Spleen (tissue), 11 donors: ENCODE data around the gene RPL35A. TPM values are rescaled to one million over a fixed set of nuclear protein-coding genes. Genes with fewer than 3 reads are reported as not detected.
"Not testable (repeated sequence)": the region's sequence is repeated elsewhere in the genome, so short reads cannot be mapped to it uniquely, and the experiment has no call there.

ENCODE experiments used
- DNase-seq: peaks from one replicate; pipeline ENCODE4 v3.0.0-alpha.2; 2020
- H3K27ac ChIP-seq, 8 donors: fragments of 200-600 bp; sonication (generic) in 7 of 8; 1 replicate in 4 of 8; 2 replicates in 4 of 8; pipeline versions ENCODE4 v1.5.0 to v1.8.0; 2016 to 2021; ENCODE audit warnings: inconsistent platforms in 4 of 8, mild to moderate bottlenecking in 4 of 8, moderate library complexity in 1 of 8
- H3K27me3 ChIP-seq, 7 donors: fragments of 200-600 bp; sonication (generic) in 6 of 7; replicated peaks in 1 of 7; 1 replicate in 4 of 7; 2 replicates in 3 of 7; pipeline versions ENCODE4 v1.5.0 to v1.8.0; 2016 to 2021; ENCODE audit warnings: inconsistent platforms in 3 of 7, mild to moderate bottlenecking in 1 of 7
- H3K36me3 ChIP-seq, 6 donors: fragments of 200-600 bp; sonication (generic) in 5 of 6; 1 replicate in 4 of 6; 2 replicates in 2 of 6; pipeline versions ENCODE4 v1.5.0 to v1.8.0; 2016 to 2021; ENCODE audit warnings: inconsistent platforms in 2 of 6
- H3K4me1 ChIP-seq, 6 donors: fragments of 200-600 bp; sonication (generic) in 5 of 6; 1 replicate in 3 of 6; 2 replicates in 3 of 6; pipeline versions ENCODE4 v1.5.0 to v1.8.0; 2016 to 2021; ENCODE audit warnings: inconsistent platforms in 3 of 6
- H3K4me3 ChIP-seq, 8 donors: fragments of 200-600 bp; sonication (generic) in 7 of 8; 1 replicate in 4 of 8; 2 replicates in 4 of 8; pipeline versions ENCODE4 v1.5.0 to v1.8.0; 2016 to 2021; ENCODE audit warnings: inconsistent platforms in 4 of 8, mild to moderate bottlenecking in 4 of 8, moderate library complexity in 2 of 8
- H3K9me3 ChIP-seq, 8 donors: fragments of 200-600 bp; sonication (generic) in 7 of 8; 1 replicate in 4 of 8; 2 replicates in 4 of 8; pipeline versions ENCODE4 v1.5.0 to v1.8.0; 2016 to 2021; ENCODE audit warnings: inconsistent platforms in 4 of 8
- POLR2A ChIP-seq, 3 donors: fragments of 450-650 bp; IDR thresholded peaks; one replicate each; pipeline ENCODE4 v1.5.1; 2017; ENCODE audit warnings: antibody characterized with exemption in 3 of 3, mild to moderate bottlenecking in 1 of 3
- POLR2AphosphoS5 ChIP-seq, 3 donors: sonication (generic); formaldehyde crosslinking; IDR thresholded peaks; one replicate each; pipeline ENCODE4 v1.5.1; 2017; ENCODE audit warnings: antibody characterized with exemption in 3 of 3
- WGBS, 5 donors: extraction: QIAGEN DNeasy Blood & Tissue Kit in 3 of 5; methylation state at CpG; one replicate each; pipeline versions ENCODE4 v1.1.5 to v1.1.7; 2013 to 2018; 5-methylcytosine and 5-hydroxymethylcytosine counted together
- intact Hi-C: fragments of 100-400 bp; cut with DNase I; formaldehyde crosslinking; loops from one replicate; pipeline ENCODE4 v1.15.0; 2023; ENCODE audit warnings: low total_unique reads
- polyA plus RNA-seq, 3 donors: library from polyadenylated mRNA; stranded (reverse); fragments of 200-250 nt; gene quantifications; one replicate each; pipeline ENCODE4 v1.2.1, GENCODE V29; 2013
- total RNA-seq, 7 donors: library from RNA; depleted of rRNA in 3 of 7; stranded (reverse); fragments of >200 nt in 3 of 7; fragmentation: NEBNext Ultra II Directional in 4 of 7; extraction: Animal tissue kit (Norgen Biotek cat#: 25700) in 4 of 7; gene quantifications; one replicate each; pipeline versions ENCODE4 v1.1.0 to v1.2.1, GENCODE V29; 2016 to 2021
- TF ChIP-seq, protein P1 (sequence below), 11 experiments: fragments of 200-600 bp in 7 of 11; fragments of 450-650 bp in 4 of 11; sonication (generic) in 4 of 11; IDR thresholded peaks in 8 of 11; conservative IDR thresholded peaks in 3 of 11; 1 replicate in 7 of 11; 2 replicates in 4 of 11; pipeline versions ENCODE4 v1.4.0 to v1.8.0; 2016 to 2021; ENCODE audit warnings: antibody characterized with exemption in 11 of 11, inconsistent platforms in 4 of 11, mild to moderate bottlenecking in 1 of 11
- donor health status: healthy with polysubstance abuse.
- donor health status: DM: no; HTN: no; CAD: no; lungs with moderate emphysema.
- donor health status: DM: no; HTN: no; CAD: no.
- donor health status: Bipolar disorder and iron deficiency.
- donor health status: healthy.
- donor health status: DM: no; HTN: no; CAD: no.
- donor health status: DM: yes; HTN: yes; CAD: no.

Gene RPL35A
- total and polyA plus RNA-seq, 10 donors = 618 to 3,288 (median 815) TPM

DNA sequence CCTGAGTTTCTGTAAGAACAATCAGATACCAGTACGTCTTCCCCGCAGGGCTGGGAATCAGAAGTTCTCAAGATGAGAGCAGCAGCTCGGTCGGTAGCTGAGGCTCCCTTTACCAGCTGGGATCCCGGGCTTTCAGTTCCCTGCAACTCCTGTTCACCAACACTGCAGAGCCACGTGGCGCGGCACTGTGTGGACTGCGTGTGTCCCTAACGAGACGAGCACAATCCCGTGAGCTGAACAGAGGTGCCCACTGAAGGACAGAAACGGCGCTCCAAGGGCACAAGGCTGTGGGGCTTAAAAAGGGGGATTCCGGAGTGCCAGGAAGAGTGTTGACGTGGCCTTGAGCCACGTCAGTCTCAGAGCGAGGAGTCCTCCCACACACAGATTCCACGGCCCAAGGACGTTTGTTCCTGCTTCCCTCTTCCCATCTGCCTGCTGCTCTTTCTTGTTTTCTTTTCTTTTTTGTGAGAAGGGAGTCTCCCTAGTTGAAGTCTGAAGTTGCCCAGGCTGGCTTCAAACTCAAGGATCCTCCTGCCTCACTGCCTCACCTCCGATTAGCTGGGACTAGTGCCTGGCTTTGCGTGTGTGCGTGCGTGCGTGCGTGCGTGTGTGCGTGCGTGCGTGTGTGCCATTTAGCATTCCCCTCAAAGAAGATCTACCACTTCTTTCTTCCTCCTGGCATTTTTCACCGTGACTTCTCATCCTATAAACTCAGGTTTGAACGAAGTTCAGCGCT is 37.1 kb upstream of the RPL35A start:
- peaks cover 0 to 4% (median 0%) of the 10 kb centered on the region in 6 donors for H3K36me3 ChIP-seq
- H3K27me3 ChIP-seq = no peaks in the 10 kb centered on the region
- TF ChIP-seq, protein P1, sequence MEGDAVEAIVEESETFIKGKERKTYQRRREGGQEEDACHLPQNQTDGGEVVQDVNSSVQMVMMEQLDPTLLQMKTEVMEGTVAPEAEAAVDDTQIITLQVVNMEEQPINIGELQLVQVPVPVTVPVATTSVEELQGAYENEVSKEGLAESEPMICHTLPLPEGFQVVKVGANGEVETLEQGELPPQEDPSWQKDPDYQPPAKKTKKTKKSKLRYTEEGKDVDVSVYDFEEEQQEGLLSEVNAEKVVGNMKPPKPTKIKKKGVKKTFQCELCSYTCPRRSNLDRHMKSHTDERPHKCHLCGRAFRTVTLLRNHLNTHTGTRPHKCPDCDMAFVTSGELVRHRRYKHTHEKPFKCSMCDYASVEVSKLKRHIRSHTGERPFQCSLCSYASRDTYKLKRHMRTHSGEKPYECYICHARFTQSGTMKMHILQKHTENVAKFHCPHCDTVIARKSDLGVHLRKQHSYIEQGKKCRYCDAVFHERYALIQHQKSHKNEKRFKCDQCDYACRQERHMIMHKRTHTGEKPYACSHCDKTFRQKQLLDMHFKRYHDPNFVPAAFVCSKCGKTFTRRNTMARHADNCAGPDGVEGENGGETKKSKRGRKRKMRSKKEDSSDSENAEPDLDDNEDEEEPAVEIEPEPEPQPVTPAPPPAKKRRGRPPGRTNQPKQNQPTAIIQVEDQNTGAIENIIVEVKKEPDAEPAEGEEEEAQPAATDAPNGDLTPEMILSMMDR (IDR thresholded peaks at IDR 0.05 in 8 of 11, conservative IDR thresholded peaks at IDR 0.05 in 3 of 11) = no peak
- peak; percentile 51 to 72 (median 51) for TF ChIP-seq POLR2AphosphoS5 (IDR thresholded peaks at IDR 0.05)
- no peak for TF ChIP-seq POLR2A (IDR thresholded peaks at IDR 0.05)
- peak overlapping the region; percentile 17 to 70 (median 56) for H3K27ac ChIP-seq
- intact Hi-C loops = no loop called here
- H3K4me3 ChIP-seq = peak overlapping the region in 6 of 8 donors; percentile 8 to 63 (median 26)
- 65 to 77% (median 70%) methylated on average over 33 of the region's 33 CpGs for WGBS, 5 donors
- H3K9me3 ChIP-seq = no peaks in the 10 kb centered on the region
- peaks cover 0 to 17% (median 3%) of the 10 kb centered on the region in 6 donors for H3K4me1 ChIP-seq
- DNase-seq = peak; percentile 77

DNA sequence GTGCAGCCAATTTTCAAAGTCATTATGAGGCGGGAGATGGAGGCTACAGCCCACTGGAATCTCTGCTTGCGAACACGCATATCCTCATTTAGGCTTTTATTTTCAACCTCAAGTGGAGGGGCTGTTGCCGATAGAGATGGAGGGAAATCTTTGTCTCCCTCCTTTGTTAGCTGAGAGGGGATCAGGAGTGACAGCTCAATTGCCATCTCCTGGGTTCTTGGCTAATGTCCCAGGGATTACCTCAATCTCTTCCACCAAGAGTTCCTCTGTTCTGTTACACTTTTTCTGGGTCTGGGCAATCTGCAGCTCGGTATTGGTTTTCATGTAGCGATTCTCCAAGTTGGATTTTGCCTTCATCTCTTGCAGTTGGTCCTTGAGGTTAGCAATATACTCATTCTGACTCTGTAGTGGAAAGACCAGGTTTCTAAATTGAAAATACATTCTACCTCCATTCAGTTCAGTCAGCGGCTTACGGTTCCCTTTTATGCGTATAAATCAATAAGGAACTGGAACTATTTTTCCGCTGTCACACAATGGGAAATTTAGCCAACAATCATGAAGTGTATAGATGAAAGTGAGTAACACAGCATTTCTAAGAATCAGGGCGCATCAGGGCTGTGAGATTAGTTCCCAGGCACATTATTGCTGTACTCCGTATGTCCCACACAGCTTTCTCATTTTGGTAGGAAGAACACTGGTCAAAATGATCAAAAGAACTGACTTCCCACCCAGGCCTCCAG is 36.2 kb upstream of the RPL35A start:
- 84 to 91% (median 86%) methylated on average over 12 of the region's 12 CpGs for WGBS, 5 donors
- H3K4me3 ChIP-seq = no peak overlapping the region
- H3K27ac ChIP-seq = peak overlapping the region in 3 of 8 donors; percentile 62 to 70 (median 69)
- intact Hi-C loops = no loop called here
- peaks cover 0 to 17% (median 3%) of the 10 kb centered on the region in 6 donors for H3K4me1 ChIP-seq
- H3K36me3 ChIP-seq = peaks cover 0 to 4% (median 0%) of the 10 kb centered on the region in 6 donors
- no peak for DNase-seq
- no peaks in the 10 kb centered on the region for H3K27me3 ChIP-seq
- TF ChIP-seq, protein P1 (IDR thresholded peaks at IDR 0.05 in 8 of 11, conservative IDR thresholded peaks at IDR 0.05 in 3 of 11) = no peak
- TF ChIP-seq POLR2A (IDR thresholded peaks at IDR 0.05) (no peak), POLR2AphosphoS5 (IDR thresholded peaks at IDR 0.05) (no peak)
- no peaks in the 10 kb centered on the region for H3K9me3 ChIP-seq

DNA sequence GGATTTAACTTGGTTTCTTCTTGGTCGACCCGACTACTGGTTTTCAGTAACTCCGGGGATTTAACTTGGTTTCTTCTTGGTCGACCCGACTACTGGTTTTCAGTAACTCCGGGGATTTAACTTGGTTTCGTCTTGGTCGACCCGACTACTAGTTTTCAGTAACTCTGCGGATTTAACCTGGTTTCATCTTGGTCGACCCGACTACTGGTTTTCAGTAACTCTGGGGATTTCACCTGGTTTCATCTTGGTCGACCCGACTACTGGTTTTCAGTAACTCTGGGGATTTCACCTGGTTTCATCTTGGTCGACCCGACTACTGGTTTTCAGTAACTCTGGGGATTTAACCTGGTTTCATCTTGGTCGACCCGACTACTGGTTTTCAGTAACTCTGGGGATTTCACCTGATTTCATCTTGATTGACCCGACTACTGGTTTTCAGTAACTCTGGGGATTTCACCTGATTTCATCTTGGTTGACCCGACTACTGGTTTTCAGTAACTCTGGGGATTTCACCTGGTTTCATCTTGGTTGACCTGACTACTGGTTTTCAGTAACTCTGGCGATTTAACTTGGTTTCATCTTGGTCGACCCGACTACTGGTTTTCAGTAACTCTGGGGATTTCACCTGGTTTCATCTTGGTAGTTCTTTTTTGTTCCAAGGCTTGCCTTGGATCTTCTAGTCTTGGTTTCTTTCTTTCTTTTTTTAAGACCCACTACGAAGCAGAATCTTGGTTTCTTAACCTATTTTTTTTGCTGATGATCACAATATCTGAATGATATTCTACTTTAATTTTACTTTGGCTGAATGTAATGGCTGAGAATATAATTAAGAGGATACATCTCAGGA is 28.3 kb upstream of the RPL35A start:
- intact Hi-C loops, H3K9me3 ChIP-seq, H3K27me3 ChIP-seq, DNase-seq, H3K4me3 ChIP-seq, H3K27ac ChIP-seq, H3K4me1 ChIP-seq: not testable (repeated sequence)
- H3K36me3 ChIP-seq = peaks cover 0 to 47% (median 2%) of the 10 kb centered on the region in 6 donors
- 66 to 74% (median 72%) methylated on average over 21 to 24 of the region's 24 CpGs for WGBS, 5 donors

DNA sequence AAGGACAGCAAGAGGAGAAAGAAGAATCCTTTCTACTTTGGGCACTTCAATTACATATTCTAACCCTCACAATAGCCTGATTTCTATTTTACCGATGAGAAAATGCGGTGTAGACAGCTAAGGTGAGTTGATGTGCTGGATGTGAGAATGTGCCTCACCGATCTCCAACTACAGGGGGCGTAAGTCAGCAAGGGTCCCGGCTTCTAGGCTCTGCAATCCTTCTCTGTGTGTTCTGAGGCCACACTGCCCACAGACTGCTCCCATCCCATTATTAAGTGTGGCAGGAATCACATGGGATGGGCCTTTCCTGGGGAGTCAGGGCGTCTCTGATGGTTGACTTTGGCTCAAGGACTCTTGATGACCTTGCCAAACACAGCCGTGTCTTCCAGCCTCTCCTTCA is 23.6 kb upstream of the RPL35A start:
- DNase-seq = no peak
- 73 to 78% (median 75%) methylated on average over 7 of the region's 7 CpGs for WGBS, 5 donors
- Histone ChIP-seq H3K27ac (no peak overlapping the region), H3K4me1 (no peaks in the 10 kb centered on the region), H3K9me3 (no peaks in the 10 kb centered on the region), H3K36me3 (peaks cover 0 to 77% (median 2%) of the 10 kb centered on the region in 6 donors), H3K27me3 (no peaks in the 10 kb centered on the region), H3K4me3 (no peak overlapping the region)
- intact Hi-C loops = no loop called here
- no peak for TF ChIP-seq POLR2AphosphoS5 (IDR thresholded peaks at IDR 0.05)
- TF ChIP-seq, protein P1 (IDR thresholded peaks at IDR 0.05 in 8 of 11, conservative IDR thresholded peaks at IDR 0.05 in 3 of 11) = peak in 1 of 11 experiments; percentile 4

DNA sequence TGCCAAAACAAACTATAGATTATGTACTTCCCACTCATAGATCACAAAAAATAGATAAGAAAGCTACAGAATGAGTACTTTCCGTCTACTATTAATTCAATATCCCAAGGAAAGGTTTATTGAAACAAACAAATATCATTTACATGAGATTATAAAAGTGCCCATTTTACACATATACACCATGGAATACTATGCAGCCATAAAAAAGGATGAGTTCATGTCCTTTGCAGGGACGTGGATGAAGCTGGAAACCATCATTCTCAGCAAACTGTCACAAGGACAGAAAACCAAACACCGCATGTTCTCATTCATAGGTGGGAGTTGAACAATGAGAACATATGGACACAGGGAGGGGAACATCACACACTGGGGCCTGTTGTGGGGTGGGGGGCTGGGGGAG is 22.4 kb upstream of the RPL35A start:
- H3K4me1 ChIP-seq, H3K4me3 ChIP-seq, DNase-seq, H3K9me3 ChIP-seq, intact Hi-C loops, H3K27me3 ChIP-seq, H3K27ac ChIP-seq: not testable (repeated sequence)
- 91 to 97% (median 93%) methylated on average over 3 of the region's 3 CpGs for WGBS, 5 donors
- H3K36me3 ChIP-seq = peaks cover 0 to 82% (median 2%) of the 10 kb centered on the region in 6 donors
